Panc1 (cell line): ENCODE results near the gene B4GAT1. TPM values are rescaled to one million over a fixed set of nuclear protein-coding genes. Genes with fewer than 3 reads are reported as not detected.
"Not testable (repeated sequence)": the region's sequence is repeated elsewhere in the genome, so short reads cannot be mapped to it uniquely, and the experiment has no call there.

Experiments used
- ATAC-seq: fragments of 200-7000 bp; cut with Tn5 transposase; 2 replicates; pipeline ENCODE4 v1.9.1; 2020; ENCODE audit warnings: mild to moderate bottlenecking, moderate library complexity
- BruUV-seq: library from RNA; stranded (reverse); fragments of 400-500 nt; replicated peaks from 2 replicates; lab custom pipeline; 2021; lab: Mats Ljungman, UMichigan
- CTCF ChIA-PET: fragments of 300-600 bp; sonication (Branson Sonifier 250); formaldehyde crosslinking; loops from one replicate; lab custom pipeline; 2022; ENCODE audit warnings: antibody characterized with exemption; lab: Charles Lee
- POLR2A ChIA-PET: fragments of 300-600 bp; sonication (Branson Sonifier 250); formaldehyde crosslinking; loops from one replicate; lab custom pipeline; 2022; ENCODE audit warnings: antibody characterized with exemption; lab: Charles Lee
- DNase-seq: peaks from one replicate; pipeline ENCODE4 v3.0.0-alpha.2; 2010; ENCODE audit warnings: low read depth, low spot score
- H3K27ac ChIP-seq: 2 replicates; pipeline ENCODE4 v1.5.1; 2011; ENCODE audit warnings: mild to moderate bottlenecking, low read length, inconsistent platforms
- H3K27me3 ChIP-seq: fragments of 200-500 bp; sonication (Bioruptor generic); 2 replicates; pipeline ENCODE4 v1.6.0; 2014; ENCODE audit warnings: low read length, inconsistent platforms; ENCODE audit not compliant: control insufficient read depth, insufficient read depth
- H3K36me3 ChIP-seq: fragments of 200-500 bp; sonication (Bioruptor generic); 2 replicates; pipeline ENCODE4 v1.5.1; 2014; ENCODE audit warnings: inconsistent platforms, mild to moderate bottlenecking, low read length, moderate library complexity; ENCODE audit not compliant: control insufficient read depth, insufficient read depth
- H3K4me1 ChIP-seq: 2 replicates; pipeline ENCODE4 v1.5.1; 2011; ENCODE audit warnings: inconsistent platforms, mild to moderate bottlenecking, low read length, moderate library complexity; ENCODE audit not compliant: control insufficient read depth, insufficient read depth
- H3K4me3 ChIP-seq, 2 experiments: 2 replicates each; pipeline ENCODE4 v1.5.1; 2011 to 2012; ENCODE audit warnings: low read depth in 2 of 2, low read length in 2 of 2, mild to moderate bottlenecking in 2 of 2, inconsistent platforms in 1 of 2, moderate library complexity in 1 of 2
- H3K9me3 ChIP-seq: fragments of 200-500 bp; sonication (Bioruptor generic); 2 replicates; pipeline ENCODE4 v1.5.1; 2014; ENCODE audit warnings: low read depth, mild to moderate bottlenecking, inconsistent platforms, low read length, moderate library complexity; ENCODE audit not compliant: control insufficient read depth, insufficient read depth
- CTCF ChIP-seq: fragments of 450-650 bp; IDR thresholded peaks from 2 replicates; pipeline ENCODE4 v1.5.1; 2017; ENCODE audit warnings: mild to moderate bottlenecking
- POLR2AphosphoS5 ChIP-seq: IDR thresholded peaks from 2 replicates; pipeline ENCODE4 v1.6.1; 2012; ENCODE audit warnings: mild to moderate bottlenecking, low read depth, low read length, moderate library complexity
- SIN3A ChIP-seq: IDR thresholded peaks from 2 replicates; pipeline ENCODE4 v1.6.1; 2012; ENCODE audit warnings: low read depth, mild to moderate bottlenecking, low read length, moderate library complexity, borderline replicate concordance; ENCODE audit not compliant: insufficient read depth
- TCF7L2 ChIP-seq: IDR thresholded peaks from 2 replicates; pipeline ENCODE4 v1.6.1; 2011; ENCODE audit warnings: mild to moderate bottlenecking, low read depth, low read length, inconsistent platforms
- in situ Hi-C: cut with HindIII; loops from 2 replicates; pipeline ENCODE4 v1.10.0; 2016; ENCODE audit warnings: low sequenced_read_pairs, low pct_unique_long_range_greater_than_20kb
- intact Hi-C: fragments of 100-400 bp; cut with micrococcal nuclease; formaldehyde crosslinking; loops from one replicate; pipeline ENCODE4 v1.10.0; 2022; ENCODE audit not compliant: unreplicated experiment
- total RNA-seq: library from RNA; stranded (reverse); gene quantifications from one replicate; pipeline ENCODE4 v1.2.1, GENCODE V29; 2021; ENCODE audit not compliant: unreplicated experiment
- TF ChIP-seq, protein P1 (sequence below), 2 experiments: IDR thresholded peaks; 2 replicates each; pipeline ENCODE4 v1.6.1; 2011 to 2012; ENCODE audit warnings: low read depth in 2 of 2, control low read depth in 1 of 2, low read length in 1 of 2, mild to moderate bottlenecking in 1 of 2, moderate library complexity in 1 of 2; ENCODE audit not compliant: insufficient read depth in 1 of 2

B4GAT1 gene
- total RNA-seq, 1 experiment from 2014 or later, result 29.3 TPM

DNA sequence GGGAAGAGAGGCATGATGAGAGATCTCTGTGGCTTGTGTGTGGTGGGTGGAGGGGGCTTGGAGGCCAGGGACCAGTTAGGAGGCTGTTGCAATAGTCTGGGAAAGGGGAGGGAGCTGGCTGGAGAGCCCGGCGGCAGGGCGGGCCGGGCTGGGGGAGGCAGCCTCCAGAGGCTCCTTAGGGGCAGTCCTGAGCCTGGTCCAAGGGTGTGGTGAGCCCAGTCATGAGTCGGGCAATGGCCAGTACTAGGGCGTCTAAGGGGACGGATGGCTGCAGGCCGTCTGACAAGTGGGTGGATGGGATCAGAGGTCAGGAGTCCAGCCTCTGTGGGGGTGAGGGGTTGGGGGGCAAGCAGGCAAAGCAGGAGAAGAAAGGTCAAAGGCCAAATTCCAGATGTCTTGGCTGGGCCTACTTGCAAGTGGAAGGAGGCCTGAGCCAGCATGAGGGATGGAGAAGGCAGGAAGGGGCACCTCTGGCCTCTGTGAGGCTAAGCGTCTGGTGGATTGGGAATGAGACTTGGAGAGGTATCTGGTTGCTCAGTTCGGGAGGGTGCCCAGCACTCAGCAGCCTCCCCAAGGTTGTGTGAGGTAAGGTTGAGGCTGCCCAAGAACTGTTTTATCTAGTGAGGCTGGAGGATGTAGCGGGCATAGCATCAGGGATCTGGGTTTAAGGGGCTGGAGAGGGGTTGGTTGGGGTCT, 24.5 kb downstream of the B4GAT1 start:
- BruUV-seq, result no TSS peak
- Histone ChIP-seq H3K36me3 (no peaks in the 10 kb centered on the region), H3K4me3 (no peak overlapping the region), H3K27ac (no peak overlapping the region), H3K4me1 (peaks cover 13% of the 10 kb centered on the region), H3K27me3 (no peaks in the 10 kb centered on the region), H3K9me3 (no peaks in the 10 kb centered on the region)
- POLR2A ChIA-PET, result interaction anchor here (0.7 kb wide), 1 partner anchor 12 kb away, joined by 3 read pairs; no protein-coding TSS in a partner anchor
- DNase-seq (no peak), ATAC-seq (no peak)
- TF ChIP-seq CTCF (no peak), TCF7L2 (no peak), POLR2AphosphoS5 (no peak), SIN3A (no peak)
- TF ChIP-seq, protein P1, sequence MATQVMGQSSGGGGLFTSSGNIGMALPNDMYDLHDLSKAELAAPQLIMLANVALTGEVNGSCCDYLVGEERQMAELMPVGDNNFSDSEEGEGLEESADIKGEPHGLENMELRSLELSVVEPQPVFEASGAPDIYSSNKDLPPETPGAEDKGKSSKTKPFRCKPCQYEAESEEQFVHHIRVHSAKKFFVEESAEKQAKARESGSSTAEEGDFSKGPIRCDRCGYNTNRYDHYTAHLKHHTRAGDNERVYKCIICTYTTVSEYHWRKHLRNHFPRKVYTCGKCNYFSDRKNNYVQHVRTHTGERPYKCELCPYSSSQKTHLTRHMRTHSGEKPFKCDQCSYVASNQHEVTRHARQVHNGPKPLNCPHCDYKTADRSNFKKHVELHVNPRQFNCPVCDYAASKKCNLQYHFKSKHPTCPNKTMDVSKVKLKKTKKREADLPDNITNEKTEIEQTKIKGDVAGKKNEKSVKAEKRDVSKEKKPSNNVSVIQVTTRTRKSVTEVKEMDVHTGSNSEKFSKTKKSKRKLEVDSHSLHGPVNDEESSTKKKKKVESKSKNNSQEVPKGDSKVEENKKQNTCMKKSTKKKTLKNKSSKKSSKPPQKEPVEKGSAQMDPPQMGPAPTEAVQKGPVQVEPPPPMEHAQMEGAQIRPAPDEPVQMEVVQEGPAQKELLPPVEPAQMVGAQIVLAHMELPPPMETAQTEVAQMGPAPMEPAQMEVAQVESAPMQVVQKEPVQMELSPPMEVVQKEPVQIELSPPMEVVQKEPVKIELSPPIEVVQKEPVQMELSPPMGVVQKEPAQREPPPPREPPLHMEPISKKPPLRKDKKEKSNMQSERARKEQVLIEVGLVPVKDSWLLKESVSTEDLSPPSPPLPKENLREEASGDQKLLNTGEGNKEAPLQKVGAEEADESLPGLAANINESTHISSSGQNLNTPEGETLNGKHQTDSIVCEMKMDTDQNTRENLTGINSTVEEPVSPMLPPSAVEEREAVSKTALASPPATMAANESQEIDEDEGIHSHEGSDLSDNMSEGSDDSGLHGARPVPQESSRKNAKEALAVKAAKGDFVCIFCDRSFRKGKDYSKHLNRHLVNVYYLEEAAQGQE (IDR thresholded peaks at IDR 0.05; ENCODE audit: insufficient read depth in 1 of 2, low read depth in 2 of 2, low read length in 1 of 2), result no peak
- in situ Hi-C loops (no loop called here), intact Hi-C loops (no loop called here)
- CTCF ChIA-PET, result no interaction called here

DNA sequence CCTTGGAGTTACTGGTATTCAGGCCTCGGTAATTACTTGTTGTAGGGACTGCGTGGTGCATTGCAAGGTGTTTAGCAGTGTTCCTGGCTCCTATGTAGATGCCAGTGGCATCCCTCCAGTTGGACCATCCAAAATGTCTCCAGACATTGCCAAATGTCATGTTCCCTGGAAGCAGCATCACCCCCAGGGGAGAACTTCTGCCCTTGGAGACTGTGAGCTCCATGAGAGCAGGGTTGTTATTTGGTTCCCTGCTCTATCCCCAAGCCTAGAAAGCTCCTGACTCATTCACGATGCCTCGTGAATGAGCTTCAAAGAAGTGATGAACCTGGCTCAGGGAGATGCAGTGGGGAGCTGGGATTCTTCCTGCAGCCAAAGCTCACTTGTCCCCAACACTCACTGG, 25.8 kb downstream of the B4GAT1 start:
- peaks cover 10% of the 10 kb centered on the region for H3K4me1 ChIP-seq
- no peak overlapping the region for H3K27ac ChIP-seq
- no peak for TF ChIP-seq POLR2AphosphoS5
- TF ChIP-seq SIN3A, result no peak
- TF ChIP-seq TCF7L2, result no peak
- TF ChIP-seq CTCF, result no peak
- TF ChIP-seq, protein P1 (IDR thresholded peaks at IDR 0.05; ENCODE audit: insufficient read depth in 1 of 2, low read depth in 2 of 2, low read length in 1 of 2), result no peak
- intact Hi-C loops (no loop called here), in situ Hi-C loops (no loop called here)
- no TSS peak for BruUV-seq
- H3K4me3 ChIP-seq, result no peak overlapping the region
- ChIA-PET POLR2A (interaction anchor here (0.5 kb wide), 1 partner anchor 38 kb away, joined by 3 read pairs; no protein-coding TSS in a partner anchor), CTCF (interaction anchor here (0.6 kb wide), 1 partner anchor 64 kb away, joined by 4 read pairs; no protein-coding TSS in a partner anchor)
- H3K36me3 ChIP-seq, result no peaks in the 10 kb centered on the region
- H3K9me3 ChIP-seq, result no peaks in the 10 kb centered on the region
- DNase-seq (no peak), ATAC-seq (no peak)
- no peaks in the 10 kb centered on the region for H3K27me3 ChIP-seq

DNA sequence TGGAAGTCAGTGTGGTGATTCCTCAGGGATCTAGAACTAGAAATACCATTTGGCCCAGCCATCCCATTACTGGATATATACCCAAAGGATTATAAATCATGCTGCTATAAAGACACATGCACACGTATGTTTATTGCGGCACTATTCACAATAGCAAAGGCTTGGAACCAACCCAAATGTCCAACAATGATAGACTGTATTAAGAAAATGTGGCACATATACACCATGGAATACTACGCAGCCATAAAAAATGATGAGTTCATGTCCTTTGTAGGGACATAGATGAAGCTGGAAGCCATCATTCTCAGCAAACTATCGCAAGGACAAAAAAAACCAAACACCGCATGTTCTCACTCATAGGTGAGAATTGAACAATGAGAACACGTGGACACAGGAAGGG, 26.7 kb downstream of the B4GAT1 start:
- CTCF ChIA-PET, H3K27me3 ChIP-seq, H3K9me3 ChIP-seq, H3K4me1 ChIP-seq, intact Hi-C loops, POLR2A ChIA-PET, DNase-seq, BruUV-seq, in situ Hi-C loops, H3K4me3 ChIP-seq, ATAC-seq, H3K27ac ChIP-seq, H3K36me3 ChIP-seq: not testable (repeated sequence)
